PFSK-1 (cell line): ENCODE data around the gene TTLL11.

Experiments used
- POLR2AphosphoS5 ChIP-seq: IDR thresholded peaks from 2 replicates; pipeline ENCODE4 v1.6.1; 2012; ENCODE audit warnings: low read depth, mild to moderate bottlenecking, control low read depth, low read length, moderate library complexity
- SIN3A ChIP-seq: IDR thresholded peaks from 2 replicates; pipeline ENCODE4 v1.6.1; 2012; ENCODE audit warnings: mild to moderate bottlenecking, low read length, moderate library complexity, borderline replicate concordance; ENCODE audit not compliant: insufficient read depth
- TF ChIP-seq, protein P1 (sequence below), 2 experiments: IDR thresholded peaks; 2 replicates each; pipeline versions ENCODE4 v1.6.1 to v1.8.0; 2011 to 2012; ENCODE audit warnings: low read depth in 2 of 2, low read length in 2 of 2, control low read depth in 1 of 2, inconsistent platforms in 1 of 2, mild to moderate bottlenecking in 1 of 2, moderate library complexity in 1 of 2; ENCODE audit not compliant: insufficient read depth in 1 of 2

DNA sequence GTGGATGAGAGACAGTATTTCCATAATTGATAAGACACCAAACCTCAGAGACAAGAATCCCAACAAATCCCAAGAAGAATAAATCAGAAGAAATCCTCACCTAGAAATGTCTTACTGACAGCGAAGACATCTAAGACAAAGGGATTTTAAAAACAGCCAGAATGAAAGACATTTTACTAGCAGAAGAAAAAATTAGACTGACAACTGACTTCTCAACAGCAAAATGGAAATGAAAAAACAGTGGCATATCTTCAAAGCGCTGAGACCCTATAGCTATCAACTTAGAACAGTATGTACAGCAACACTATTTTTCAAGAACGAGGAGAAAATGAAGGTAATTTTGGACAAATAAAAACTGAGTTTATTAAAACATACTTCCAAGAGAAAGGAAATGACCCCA is 16.3 kb downstream of the TTLL11 start:
- TF ChIP-seq, protein P1, sequence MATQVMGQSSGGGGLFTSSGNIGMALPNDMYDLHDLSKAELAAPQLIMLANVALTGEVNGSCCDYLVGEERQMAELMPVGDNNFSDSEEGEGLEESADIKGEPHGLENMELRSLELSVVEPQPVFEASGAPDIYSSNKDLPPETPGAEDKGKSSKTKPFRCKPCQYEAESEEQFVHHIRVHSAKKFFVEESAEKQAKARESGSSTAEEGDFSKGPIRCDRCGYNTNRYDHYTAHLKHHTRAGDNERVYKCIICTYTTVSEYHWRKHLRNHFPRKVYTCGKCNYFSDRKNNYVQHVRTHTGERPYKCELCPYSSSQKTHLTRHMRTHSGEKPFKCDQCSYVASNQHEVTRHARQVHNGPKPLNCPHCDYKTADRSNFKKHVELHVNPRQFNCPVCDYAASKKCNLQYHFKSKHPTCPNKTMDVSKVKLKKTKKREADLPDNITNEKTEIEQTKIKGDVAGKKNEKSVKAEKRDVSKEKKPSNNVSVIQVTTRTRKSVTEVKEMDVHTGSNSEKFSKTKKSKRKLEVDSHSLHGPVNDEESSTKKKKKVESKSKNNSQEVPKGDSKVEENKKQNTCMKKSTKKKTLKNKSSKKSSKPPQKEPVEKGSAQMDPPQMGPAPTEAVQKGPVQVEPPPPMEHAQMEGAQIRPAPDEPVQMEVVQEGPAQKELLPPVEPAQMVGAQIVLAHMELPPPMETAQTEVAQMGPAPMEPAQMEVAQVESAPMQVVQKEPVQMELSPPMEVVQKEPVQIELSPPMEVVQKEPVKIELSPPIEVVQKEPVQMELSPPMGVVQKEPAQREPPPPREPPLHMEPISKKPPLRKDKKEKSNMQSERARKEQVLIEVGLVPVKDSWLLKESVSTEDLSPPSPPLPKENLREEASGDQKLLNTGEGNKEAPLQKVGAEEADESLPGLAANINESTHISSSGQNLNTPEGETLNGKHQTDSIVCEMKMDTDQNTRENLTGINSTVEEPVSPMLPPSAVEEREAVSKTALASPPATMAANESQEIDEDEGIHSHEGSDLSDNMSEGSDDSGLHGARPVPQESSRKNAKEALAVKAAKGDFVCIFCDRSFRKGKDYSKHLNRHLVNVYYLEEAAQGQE (IDR thresholded peaks at IDR 0.05; ENCODE audit: insufficient read depth in 1 of 2, low read depth in 2 of 2, low read length in 2 of 2) = no peak
- no peak for TF ChIP-seq POLR2AphosphoS5
- TF ChIP-seq SIN3A = no peak
